ENCODE data around the gene LRMDA.

The LRMDA gene

DNA sequence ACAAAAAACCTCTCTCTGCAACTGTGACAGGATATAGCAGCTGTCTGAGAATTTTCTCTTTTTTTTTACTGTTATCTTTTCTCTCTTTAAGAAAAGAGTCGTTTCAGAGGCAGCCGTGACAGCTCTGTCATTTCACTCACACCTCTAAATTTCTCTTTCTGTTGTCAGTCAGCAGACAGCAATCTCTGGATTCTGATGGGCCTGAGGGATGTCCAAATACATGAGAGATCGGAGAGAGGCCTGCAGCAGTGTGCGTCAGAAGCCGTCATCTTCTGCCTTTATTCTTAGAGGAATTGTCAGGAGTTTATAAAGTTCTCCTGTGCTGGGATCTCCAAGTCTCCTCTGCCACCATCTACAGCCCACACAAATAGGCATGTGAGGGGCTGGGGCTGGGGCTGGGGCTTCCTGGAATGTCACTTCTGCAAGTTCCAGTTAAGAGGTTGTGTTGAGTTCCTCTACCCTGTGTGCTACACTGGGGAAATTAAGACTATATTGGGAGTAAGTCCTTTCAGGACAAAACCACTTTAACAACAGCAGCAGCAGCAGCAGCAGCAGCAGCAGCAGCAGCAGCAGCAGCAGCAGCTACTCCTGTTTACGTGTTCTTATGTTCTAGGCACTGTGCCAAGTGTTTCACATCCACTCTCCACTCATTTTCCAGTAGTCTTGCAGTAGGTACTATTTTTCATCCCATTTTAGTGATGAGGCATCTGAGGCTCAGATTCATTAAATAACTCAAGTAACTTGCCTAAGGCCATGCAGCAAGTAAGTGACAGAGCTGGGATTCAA, 541.3 kb downstream of the LRMDA start:
- H3K27ac ChIP-seq = no peak overlapping the region; the same call in 1 of the 2 replicates
- TF ChIP-seq, protein P1, sequence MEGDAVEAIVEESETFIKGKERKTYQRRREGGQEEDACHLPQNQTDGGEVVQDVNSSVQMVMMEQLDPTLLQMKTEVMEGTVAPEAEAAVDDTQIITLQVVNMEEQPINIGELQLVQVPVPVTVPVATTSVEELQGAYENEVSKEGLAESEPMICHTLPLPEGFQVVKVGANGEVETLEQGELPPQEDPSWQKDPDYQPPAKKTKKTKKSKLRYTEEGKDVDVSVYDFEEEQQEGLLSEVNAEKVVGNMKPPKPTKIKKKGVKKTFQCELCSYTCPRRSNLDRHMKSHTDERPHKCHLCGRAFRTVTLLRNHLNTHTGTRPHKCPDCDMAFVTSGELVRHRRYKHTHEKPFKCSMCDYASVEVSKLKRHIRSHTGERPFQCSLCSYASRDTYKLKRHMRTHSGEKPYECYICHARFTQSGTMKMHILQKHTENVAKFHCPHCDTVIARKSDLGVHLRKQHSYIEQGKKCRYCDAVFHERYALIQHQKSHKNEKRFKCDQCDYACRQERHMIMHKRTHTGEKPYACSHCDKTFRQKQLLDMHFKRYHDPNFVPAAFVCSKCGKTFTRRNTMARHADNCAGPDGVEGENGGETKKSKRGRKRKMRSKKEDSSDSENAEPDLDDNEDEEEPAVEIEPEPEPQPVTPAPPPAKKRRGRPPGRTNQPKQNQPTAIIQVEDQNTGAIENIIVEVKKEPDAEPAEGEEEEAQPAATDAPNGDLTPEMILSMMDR (conservative IDR thresholded peaks at IDR 0.05) = no peak

DNA sequence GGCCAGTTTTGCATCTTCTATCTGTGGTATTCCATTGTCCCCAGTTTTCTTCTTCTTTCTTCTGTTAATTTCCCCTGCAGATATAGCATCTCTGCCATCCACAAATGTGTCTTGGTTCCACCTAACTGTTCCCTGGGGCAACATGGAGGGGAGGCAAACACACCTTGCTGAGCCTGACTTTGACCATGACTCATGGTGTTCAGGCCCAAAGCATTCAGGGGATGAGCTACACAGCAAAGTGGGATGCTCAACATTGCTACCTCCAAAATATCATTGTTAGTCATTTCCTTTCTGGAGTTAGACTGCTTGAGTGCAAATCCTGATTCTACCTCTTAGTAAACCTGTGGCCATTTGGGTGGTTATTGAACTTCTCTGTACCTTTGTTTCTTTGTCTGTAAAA, 542.7 kb downstream of the LRMDA start:
- TF ChIP-seq, protein P1 (conservative IDR thresholded peaks at IDR 0.05) = no peak
- no peak overlapping the region for H3K27ac ChIP-seq

DNA sequence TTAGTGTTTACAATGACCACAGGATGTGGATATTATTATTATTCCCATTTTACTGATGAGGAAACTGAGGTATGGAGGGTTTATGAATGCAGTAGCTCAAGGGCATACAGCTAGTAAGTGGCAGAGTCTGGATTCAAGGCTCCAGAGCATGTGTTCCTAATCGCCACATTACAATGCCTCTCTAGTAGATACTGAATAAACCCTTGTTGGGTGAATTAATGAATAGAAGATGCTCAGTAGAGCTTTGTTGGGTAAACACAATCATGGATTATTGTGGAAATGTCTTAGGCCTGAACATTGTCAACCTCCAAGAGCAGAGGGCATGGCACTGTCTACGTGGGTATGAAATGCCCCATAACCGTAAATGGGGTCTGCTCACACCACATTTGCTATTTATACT, 545.3 kb downstream of the LRMDA start:
- H3K27ac ChIP-seq = no peak overlapping the region
- TF ChIP-seq, protein P1 (conservative IDR thresholded peaks at IDR 0.05) = no peak

DNA sequence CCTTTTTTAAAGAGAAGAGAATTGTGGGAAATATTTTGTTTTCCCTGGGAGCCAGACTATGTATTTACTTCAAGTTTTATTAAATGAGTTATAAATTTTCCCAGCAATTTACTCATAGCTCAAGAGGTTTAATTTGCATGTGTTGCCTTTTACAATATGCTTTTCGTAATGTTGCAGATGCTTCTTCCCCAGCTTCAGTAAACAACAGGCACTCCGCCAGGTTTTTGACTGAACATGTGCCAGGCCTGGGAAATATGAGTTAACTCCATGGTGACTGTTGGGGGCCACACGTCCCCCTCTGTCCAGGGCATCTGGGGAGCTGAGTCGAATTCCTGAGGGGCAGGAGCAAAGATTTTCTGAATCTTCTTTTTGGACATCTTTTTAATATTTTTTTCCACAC, 545.7 kb downstream of the LRMDA start:
- TF ChIP-seq, protein P1 (conservative IDR thresholded peaks at IDR 0.05) = no peak

DNA sequence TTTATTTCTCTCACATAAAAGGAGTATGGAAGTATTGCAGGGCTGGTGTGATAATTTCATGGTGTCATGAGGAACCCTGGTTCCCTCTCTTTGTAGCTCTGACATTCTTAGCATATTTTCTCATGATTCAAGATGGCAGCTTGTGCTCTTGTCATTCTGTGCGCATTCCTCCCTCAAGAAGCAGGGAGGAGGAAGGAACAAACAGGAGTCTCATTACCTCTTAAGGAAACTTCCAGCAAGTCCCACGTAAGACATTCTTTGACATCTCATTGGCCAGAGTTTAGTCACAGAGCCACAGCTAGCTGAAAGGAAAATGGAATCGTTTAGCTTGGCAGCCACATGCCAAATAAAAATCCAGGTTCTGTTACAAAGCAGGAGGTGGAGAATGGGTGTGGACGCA, 546.8 kb downstream of the LRMDA start:
- TF ChIP-seq, protein P1 (conservative IDR thresholded peaks at IDR 0.05) = no peak
- H3K27ac ChIP-seq = no peak overlapping the region

More for the DNA sequence above, 545.7 kb downstream of the LRMDA start:
- H3K27ac ChIP-seq = no peak overlapping the region

DNA sequence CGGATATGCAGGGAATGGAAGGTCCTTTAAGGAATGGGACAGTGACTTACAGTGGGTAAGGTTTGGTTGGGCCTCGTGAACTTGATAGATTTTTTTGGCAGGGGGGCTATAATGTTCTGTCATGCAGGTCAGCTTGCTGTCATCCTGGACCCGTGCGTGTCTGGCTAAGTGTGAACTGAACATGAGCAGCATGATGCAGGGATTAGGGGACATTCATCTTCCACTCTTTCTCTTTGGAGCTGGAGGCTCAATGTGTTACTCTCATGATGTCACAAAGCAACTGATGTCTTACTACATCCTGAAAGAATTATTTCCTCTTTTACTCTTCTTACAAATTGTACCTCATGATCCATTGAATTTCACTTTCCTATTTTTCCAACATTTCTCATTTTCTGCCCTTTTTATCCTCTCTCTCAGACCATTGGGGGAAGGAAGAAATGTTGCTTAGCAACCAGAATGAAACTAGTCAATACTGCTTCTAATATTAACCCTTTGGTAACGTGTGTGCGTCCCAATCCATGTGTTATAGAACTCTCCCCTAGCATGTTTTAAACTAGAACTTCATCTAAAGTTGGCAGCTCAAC, 549.1 kb downstream of the LRMDA start:
- H3K27ac ChIP-seq = no peak overlapping the region
- TF ChIP-seq, protein P1 (conservative IDR thresholded peaks at IDR 0.05) = no peak

DNA sequence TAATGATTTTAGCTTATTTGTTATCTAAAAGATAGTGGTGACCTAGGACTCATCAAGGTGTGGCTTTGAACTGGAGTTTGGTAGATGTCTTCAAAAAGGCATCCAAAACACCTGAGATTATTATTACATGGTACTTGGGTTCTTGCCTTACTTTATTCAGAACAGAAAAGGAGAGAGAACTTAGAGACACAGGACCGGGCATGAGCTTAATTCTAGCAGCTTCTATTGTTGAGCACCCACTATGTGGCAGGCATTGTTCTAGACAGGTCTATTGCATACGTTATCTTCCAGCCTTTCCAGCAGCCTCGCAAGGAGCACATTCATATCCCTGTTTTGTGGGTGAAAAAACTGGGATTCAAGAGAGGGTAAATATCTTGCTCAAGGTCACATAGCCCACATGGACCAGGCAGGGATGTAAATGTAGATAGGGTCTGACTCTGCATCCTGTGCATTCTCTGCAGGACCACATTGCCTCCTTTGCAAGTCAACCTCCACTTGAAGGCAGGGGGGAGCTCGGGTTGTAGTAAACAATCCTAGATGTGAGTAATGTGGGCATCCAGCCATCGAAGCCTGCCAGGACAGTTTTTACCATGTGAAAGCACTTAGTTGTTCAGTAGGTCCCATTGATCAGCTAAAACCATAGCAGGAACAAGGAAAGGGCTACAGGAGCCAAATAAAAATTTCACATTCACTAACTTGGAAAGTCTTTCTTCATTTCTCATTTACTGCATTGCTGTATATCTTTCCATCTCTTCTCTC, 551.4 kb downstream of the LRMDA start:
- TF ChIP-seq, protein P1 (conservative IDR thresholded peaks at IDR 0.05) = no peak
- no peak overlapping the region for H3K27ac ChIP-seq

All from VCaP (cell line).